GM12878 (cell line): ENCODE measurements around the gene C1GALT1C1L. TPM values are rescaled to one million over a fixed set of nuclear protein-coding genes. Genes with fewer than 3 reads are reported as not detected.

Experiments
- ATAC-seq: fragments of 200-7000 bp; cut with Tn5 transposase; 3 replicates; pipeline ENCODE4 v1.9.1; 2020; ENCODE audit warnings: mild to moderate bottlenecking, moderate library complexity
- BruUV-seq: library from RNA; stranded (reverse); fragments of 400-500 nt; replicated peaks from 2 replicates; lab custom pipeline; 2021; lab: Mats Ljungman, UMichigan
- CTCF ChIA-PET: fragments of 300-600 bp; sonication (Branson Sonifier 250); formaldehyde crosslinking; extraction: SDS; loops from one replicate; lab custom pipeline; 2021; ENCODE audit warnings: inconsistent platforms; lab: Yijun Ruan, JAX
- POLR2A ChIA-PET: fragments of 350-600 bp; formaldehyde crosslinking; extraction: SDS; loops from one replicate; lab custom pipeline; 2021; ENCODE audit warnings: inconsistent platforms; lab: Charles Lee
- RAD21 ChIA-PET: fragments of 300-600 bp; sonication (Branson Sonifier 250); formaldehyde crosslinking; loops from one replicate; lab custom pipeline; 2023; ENCODE audit warnings: antibody characterized with exemption; ENCODE audit not compliant: unreplicated experiment; lab: Charles Lee
- SMC1A ChIA-PET: fragments of 300-600 bp; sonication (Branson Sonifier 250); formaldehyde crosslinking; loops from one replicate; lab custom pipeline; 2023; ENCODE audit not compliant: unreplicated experiment, uncharacterized antibody; lab: Charles Lee
- DNase-seq: peaks from one replicate; pipeline ENCODE4 v3.0.0-alpha.2; 2011; ENCODE audit warnings: low read depth, low spot score
- FAIRE-seq: peaks from 3 replicates; lab custom pipeline; 2011; peaks lifted over from hg19 to GRCh38; lab: Jason Lieb, UNC
- H2AFZ ChIP-seq: 2 replicates; pipeline ENCODE4 v1.6.0; 2011; ENCODE audit warnings: low read depth, low read length, control low read depth; ENCODE audit not compliant: control insufficient read depth
- H3K27ac ChIP-seq: 2 replicates; pipeline ENCODE4 v1.5.1; 2011; ENCODE audit warnings: control low read depth; ENCODE audit not compliant: control insufficient read depth, insufficient read depth
- H3K27me3 ChIP-seq, 2 experiments: replicated peaks in 1 of 2; 2 replicates each; pipeline versions ENCODE4 v1.6.0 to v1.6.1; 2011; ENCODE audit warnings: low read length in 1 of 2; ENCODE audit not compliant: control insufficient read depth in 2 of 2, insufficient read depth in 2 of 2
- H3K36me3 ChIP-seq, 2 experiments: 2 replicates each; pipeline ENCODE4 v1.5.1; 2011; ENCODE audit warnings: low read length in 1 of 2; ENCODE audit not compliant: control insufficient read depth in 2 of 2, insufficient read depth in 2 of 2
- H3K4me1 ChIP-seq: 2 replicates; pipeline ENCODE4 v1.6.1; 2011; ENCODE audit warnings: mild to moderate bottlenecking, low read length, moderate library complexity, mixed read lengths; ENCODE audit not compliant: control insufficient read depth, insufficient read depth
- H3K4me2 ChIP-seq: 2 replicates; pipeline ENCODE4 v1.6.0; 2011; ENCODE audit warnings: control low read depth; ENCODE audit not compliant: control insufficient read depth, insufficient read depth
- H3K4me3 ChIP-seq: fragments of 200-600 bp; sonication (generic); 2 replicates; pipeline ENCODE4 v1.5.1; 2016
- H3K79me2 ChIP-seq: 2 replicates; pipeline ENCODE4 v1.6.0; 2011; ENCODE audit warnings: low read length; ENCODE audit not compliant: control insufficient read depth, insufficient read depth
- H3K9ac ChIP-seq: 2 replicates; pipeline ENCODE4 v1.8.0; 2011; ENCODE audit warnings: low read length, control low read depth, mixed read lengths; ENCODE audit not compliant: control insufficient read depth, insufficient read depth
- H3K9me3 ChIP-seq: replicated peaks from 3 replicates; pipeline ENCODE4 v1.5.1; 2011; ENCODE audit warnings: mild to moderate bottlenecking, low read length; ENCODE audit not compliant: control insufficient read depth, insufficient read depth
- H4K20me1 ChIP-seq: 2 replicates; pipeline ENCODE4 v1.6.0; 2011; ENCODE audit not compliant: control insufficient read depth, insufficient read depth
- ATF3 ChIP-seq: IDR thresholded peaks from 2 replicates; pipeline ENCODE4 v1.6.1; 2011; ENCODE audit warnings: low read depth, mild to moderate bottlenecking, low read length, moderate library complexity, borderline replicate concordance; ENCODE audit errors: extremely low read depth
- BMI1 ChIP-seq: fragments of 450-650 bp; IDR thresholded peaks from 2 replicates; pipeline ENCODE4 v1.6.1; 2016; ENCODE audit warnings: mild to moderate bottlenecking, moderate library complexity, borderline replicate concordance
- NFXL1 ChIP-seq: fragments of 450-650 bp; IDR thresholded peaks from 2 replicates; pipeline ENCODE4 v1.6.1; 2017; ENCODE audit warnings: antibody characterized with exemption, mild to moderate bottlenecking, borderline replicate concordance
- NFYA ChIP-seq: IDR thresholded peaks from 2 replicates; pipeline ENCODE4 v1.6.1; 2011; ENCODE audit warnings: low read depth, mild to moderate bottlenecking, low read length, improper control_type of control experiment, borderline replicate concordance
- RCOR1 ChIP-seq: conservative IDR thresholded peaks from 2 replicates; pipeline ENCODE4 v1.6.1; 2012; ENCODE audit warnings: low read depth, low read length, improper control_type of control experiment
- SRF ChIP-seq, 2 experiments: IDR thresholded peaks; 2 replicates each; pipeline ENCODE4 v1.6.1; 2011; ENCODE audit warnings: low read depth in 2 of 2, low read length in 2 of 2, mild to moderate bottlenecking in 1 of 2, moderate library complexity in 1 of 2
- TARDBP ChIP-seq: IDR thresholded peaks from 2 replicates; pipeline ENCODE4 v1.6.1; 2016; ENCODE audit warnings: borderline replicate concordance
- YY1 ChIP-seq: IDR thresholded peaks from 2 replicates; pipeline ENCODE4 v1.6.1; 2011; ENCODE audit warnings: low read depth, mild to moderate bottlenecking, low read length
- ZNF622 ChIP-seq: fragments of 450-650 bp; IDR thresholded peaks from 2 replicates; pipeline ENCODE4 v1.6.1; 2017; ENCODE audit warnings: mild to moderate bottlenecking, inconsistent platforms
- in situ Hi-C: fragments of 300-500 bp; cut with MboI; formaldehyde crosslinking; loops from 9 replicates; pipeline ENCODE4 v1.14.3; 2018; ENCODE audit warnings: mixed read lengths
- intact Hi-C: fragments of 100-400 bp; cut with micrococcal nuclease; formaldehyde crosslinking; loops from one replicate; pipeline ENCODE4 v1.14.2; 2022; ENCODE audit not compliant: unreplicated experiment
- polyA plus RNA-seq, 11 experiments: library from polyadenylated mRNA; depleted of rRNA in 4 of 11; unstranded in 6 of 11; stranded (reverse) in 5 of 11; fragments of >200 nt; fragmentation: Nextera tagmentation in 4 of 11; fragmentation: Illumina TruSeq in 1 of 11; extraction: Ambion mirVana in 4 of 11; extraction: Trizol in 1 of 11; gene quantifications; 1 replicate in 1 of 11; 2 replicates in 10 of 11; pipeline versions ENCODE4 v1.2.1 to v1.2.3, GENCODE V29; 2011 to 2016; ENCODE audit warnings: inconsistent platforms in 2 of 11, missing spikeins in 2 of 11, low read depth in 1 of 11
- total RNA-seq, 4 experiments: library from RNA; depleted of rRNA in 3 of 4; stranded (reverse); fragments of >200 nt in 3 of 4; fragmentation: Illumina TruSeq in 1 of 4; extraction: Trizol in 1 of 4; gene quantifications; 2 replicates each; pipeline versions ENCODE4 v1.2.1 to v1.2.3, GENCODE V29; 2013 to 2021
- TF ChIP-seq, protein P1 (sequence below): fragments of 450-650 bp; IDR thresholded peaks from 2 replicates; pipeline ENCODE4 v1.6.1; 2016; ENCODE audit warnings: mild to moderate bottlenecking, moderate library complexity, borderline replicate concordance

Gene C1GALT1C1L
- total and polyA plus RNA-seq, 10 of the 15 experiments (the other 5 are each of a cell fraction or from before 2014, with no cell fraction given), result not detected

GRCh38 chr2:43710866-43711265, 34.6 kb upstream of the C1GALT1C1L start:
- H3K27me3 ChIP-seq, result no peaks in the 10 kb centered on the region
- no peak overlapping the region for H3K4me2 ChIP-seq
- ChIA-PET CTCF (no interaction called here), RAD21 (no interaction called here), POLR2A (no interaction called here), SMC1A (no interaction called here)
- no peak overlapping the region for H2AFZ ChIP-seq
- no peaks in the 10 kb centered on the region for H3K36me3 ChIP-seq
- no peaks in the 10 kb centered on the region for H3K4me1 ChIP-seq
- ATAC-seq, result no peak
- intact Hi-C loops (no loop called here), in situ Hi-C loops (no loop called here)
- TF ChIP-seq YY1 (no peak), ZNF622 (no peak), RCOR1 (no peak), NFYA (no peak), NFXL1 (no peak), BMI1 (no peak)
- H3K9me3 ChIP-seq, result no peaks in the 10 kb centered on the region
- no peaks in the 10 kb centered on the region for H4K20me1 ChIP-seq
- no TSS peak for BruUV-seq
- FAIRE-seq, result no peak
- H3K27ac ChIP-seq, result no peak overlapping the region
- H3K9ac ChIP-seq, result no peak overlapping the region
- H3K79me2 ChIP-seq, result no peaks in the 10 kb centered on the region
- DNase-seq, result no peak
- no peak overlapping the region for H3K4me3 ChIP-seq

- Histone ChIP-seq H2AFZ (no peak overlapping the region), H3K27ac (no peak overlapping the region), H3K4me1 (no peaks in the 10 kb centered on the region), H3K9me3 (no peaks in the 10 kb centered on the region), H3K36me3 (no peaks in the 10 kb centered on the region), H3K4me2 (no peak overlapping the region), H3K9ac (no peak overlapping the region), H3K4me3 (no peak overlapping the region), H4K20me1 (no peaks in the 10 kb centered on the region), H3K27me3 (no peaks in the 10 kb centered on the region), H3K79me2 (no peaks in the 10 kb centered on the region)
- DNase-seq (no peak), FAIRE-seq (no peak), ATAC-seq (no peak)
- intact Hi-C loops, result no loop called here
- TF ChIP-seq TARDBP (no peak), ATF3 (no peak), SRF (IDR thresholded peaks at IDR 0.05; ENCODE audit: low read depth in 2 of 2, low read length in 2 of 2) (no peak)
- TF ChIP-seq, protein P1, sequence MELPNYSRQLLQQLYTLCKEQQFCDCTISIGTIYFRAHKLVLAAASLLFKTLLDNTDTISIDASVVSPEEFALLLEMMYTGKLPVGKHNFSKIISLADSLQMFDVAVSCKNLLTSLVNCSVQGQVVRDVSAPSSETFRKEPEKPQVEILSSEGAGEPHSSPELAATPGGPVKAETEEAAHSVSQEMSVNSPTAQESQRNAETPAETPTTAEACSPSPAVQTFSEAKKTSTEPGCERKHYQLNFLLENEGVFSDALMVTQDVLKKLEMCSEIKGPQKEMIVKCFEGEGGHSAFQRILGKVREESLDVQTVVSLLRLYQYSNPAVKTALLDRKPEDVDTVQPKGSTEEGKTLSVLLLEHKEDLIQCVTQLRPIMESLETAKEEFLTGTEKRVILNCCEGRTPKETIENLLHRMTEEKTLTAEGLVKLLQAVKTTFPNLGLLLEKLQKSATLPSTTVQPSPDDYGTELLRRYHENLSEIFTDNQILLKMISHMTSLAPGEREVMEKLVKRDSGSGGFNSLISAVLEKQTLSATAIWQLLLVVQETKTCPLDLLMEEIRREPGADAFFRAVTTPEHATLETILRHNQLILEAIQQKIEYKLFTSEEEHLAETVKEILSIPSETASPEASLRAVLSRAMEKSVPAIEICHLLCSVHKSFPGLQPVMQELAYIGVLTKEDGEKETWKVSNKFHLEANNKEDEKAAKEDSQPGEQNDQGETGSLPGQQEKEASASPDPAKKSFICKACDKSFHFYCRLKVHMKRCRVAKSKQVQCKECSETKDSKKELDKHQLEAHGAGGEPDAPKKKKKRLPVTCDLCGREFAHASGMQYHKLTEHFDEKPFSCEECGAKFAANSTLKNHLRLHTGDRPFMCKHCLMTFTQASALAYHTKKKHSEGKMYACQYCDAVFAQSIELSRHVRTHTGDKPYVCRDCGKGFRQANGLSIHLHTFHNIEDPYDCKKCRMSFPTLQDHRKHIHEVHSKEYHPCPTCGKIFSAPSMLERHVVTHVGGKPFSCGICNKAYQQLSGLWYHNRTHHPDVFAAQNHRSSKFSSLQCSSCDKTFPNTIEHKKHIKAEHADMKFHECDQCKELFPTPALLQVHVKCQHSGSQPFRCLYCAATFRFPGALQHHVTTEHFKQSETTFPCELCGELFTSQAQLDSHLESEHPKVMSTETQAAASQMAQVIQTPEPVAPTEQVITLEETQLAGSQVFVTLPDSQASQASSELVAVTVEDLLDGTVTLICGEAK, result no peak
- in situ Hi-C loops, result no loop called here
- CTCF ChIA-PET, result no interaction called here
- SMC1A ChIA-PET, result no interaction called here
- POLR2A ChIA-PET, result no interaction called here
- no TSS peak for BruUV-seq
- RAD21 ChIA-PET, result no interaction called here
Observed at GRCh38 chr2:43708891-43709290, 32.7 kb upstream of the C1GALT1C1L start.
